ENCODE results near the gene CARD8.
A peak's percentile ranks its signal among the peaks of the same experiment; 100 is the strongest.

Gene CARD8

DNA sequence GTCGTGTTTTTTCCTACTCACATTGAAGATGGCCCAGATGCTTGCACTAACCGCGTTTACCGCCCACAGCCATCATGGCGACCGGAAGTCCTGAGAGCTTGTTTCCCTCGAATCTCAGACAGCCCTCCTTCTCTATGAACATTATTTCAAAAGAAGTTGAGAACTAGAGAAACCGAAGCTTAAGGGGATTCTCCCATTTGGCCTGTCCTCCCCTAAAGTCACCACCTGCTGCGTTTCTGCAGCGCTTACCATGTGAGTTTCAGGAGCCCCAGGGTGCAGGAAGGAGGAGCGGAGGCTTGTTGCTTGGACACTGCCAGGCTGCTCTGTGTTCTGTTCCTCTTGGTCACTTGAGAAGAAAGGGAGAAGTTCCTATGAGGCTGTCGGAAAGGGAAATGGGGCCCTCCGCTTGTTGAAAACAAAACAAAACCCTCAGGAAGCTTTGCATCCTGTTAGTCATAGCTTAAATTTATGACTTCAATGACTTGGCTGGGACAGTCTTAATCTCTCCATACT lies 6.2 kb downstream of the CARD8 start:
- Histone ChIP-seq H3K23ac (ENCODE audit: low read length) (no peak overlapping the region), H2BK5ac (ENCODE audit: low read depth, low read length, poor library complexity) (no peak overlapping the region), H3K9ac (ENCODE audit: low read length) (no peak overlapping the region), H3K4me2 (ENCODE audit: low read length) (no peak overlapping the region), H3K4me3 (ENCODE audit: low read depth, low read length) (no peak overlapping the region), H2BK12ac (ENCODE audit: low read length) (no peak overlapping the region), H3K4ac (ENCODE audit: low read depth, low read length) (no peak overlapping the region), H3K79me1 (ENCODE audit: low read length) (no peaks in the 10 kb centered on the region), H3K4me1 (ENCODE audit: control insufficient read depth in 1 of 2, insufficient read depth in 2 of 2, low read length in 2 of 2) (peaks cover 4 to 6% of the 10 kb centered on the region in 2 experiments), H3K14ac (ENCODE audit: low read length) (no peak overlapping the region), H4K12ac (ENCODE audit: low read depth, low read length) (no peak overlapping the region), H3K18ac (ENCODE audit: low read length) (no peak overlapping the region), H4K8ac (ENCODE audit: low read depth, low read length) (no peak overlapping the region), H2AK5ac (ENCODE audit: low read length) (no peak overlapping the region), H3K27ac (ENCODE audit: low read depth, low read length) (no peak overlapping the region), H2AFZ (ENCODE audit: insufficient read depth, low read length, poor library complexity) (no peak overlapping the region), H3K27me3 (ENCODE audit: insufficient read depth, low read length) (no peaks in the 10 kb centered on the region), H4K91ac (ENCODE audit: low read depth, low read length) (no peak overlapping the region), H3K79me2 (ENCODE audit: control insufficient read depth, insufficient read depth, low read length, poor library complexity) (no peaks in the 10 kb centered on the region), H2BK120ac (ENCODE audit: insufficient read depth, low read length, poor library complexity) (no peak overlapping the region), H3K36me3 (ENCODE audit: control insufficient read depth in 1 of 2, insufficient read depth in 2 of 2, low read length in 2 of 2) (peaks cover 5 to 10% of the 10 kb centered on the region in 2 experiments), H3K9me3 (ENCODE audit: insufficient read depth, low read depth, low read length) (no peaks in the 10 kb centered on the region)
- DNase-seq, result peak in 1 of 2 donors; percentile 32
- no CpG with 5 or more reads among the region's 13 CpGs for WGBS (ENCODE audit: extremely low coverage, insufficient coverage, insufficient read length)

DNA sequence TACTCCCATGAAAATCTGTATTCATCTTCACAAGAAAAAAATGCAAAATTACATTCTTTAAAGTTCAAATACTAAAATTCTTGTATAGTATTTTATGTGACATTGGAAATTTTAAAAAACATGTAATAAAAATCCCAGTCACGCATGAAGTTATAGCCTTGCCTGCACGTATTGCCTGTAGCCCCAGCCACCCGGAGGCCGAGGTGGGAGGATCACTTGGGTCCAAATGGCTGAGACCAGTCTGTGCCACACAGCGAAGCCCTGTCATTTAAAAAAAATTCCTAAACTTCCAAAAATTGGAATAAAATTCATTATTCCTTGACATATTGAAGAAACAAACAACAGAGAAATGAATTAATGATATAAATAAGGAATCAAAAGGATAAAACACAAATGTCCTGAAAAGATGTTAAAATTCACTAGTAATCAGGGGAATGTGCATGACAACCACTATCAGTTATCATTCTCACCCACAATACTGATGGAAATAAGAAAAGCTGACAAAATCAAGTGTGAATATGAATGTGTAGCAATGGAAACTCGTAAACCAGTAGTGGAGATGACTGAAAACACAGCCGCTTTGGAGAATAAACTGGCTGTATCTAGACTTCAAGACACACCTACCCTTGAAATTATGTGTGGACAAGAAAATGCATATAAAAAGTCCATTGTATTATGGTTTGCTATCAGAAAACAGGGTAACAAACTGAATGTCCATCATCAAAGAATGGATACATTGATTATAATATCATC lies 7.5 kb downstream of the CARD8 start:
- Histone ChIP-seq H2AFZ (ENCODE audit: insufficient read depth, low read length, poor library complexity) (no peak overlapping the region), H3K14ac (ENCODE audit: low read length) (no peak overlapping the region), H3K4me1 (ENCODE audit: control insufficient read depth in 1 of 2, insufficient read depth in 2 of 2, low read length in 2 of 2) (peaks cover 4 to 6% of the 10 kb centered on the region in 2 experiments), H2BK12ac (ENCODE audit: low read length) (no peak overlapping the region), H3K27ac (ENCODE audit: low read depth, low read length) (no peak overlapping the region), H3K4me3 (ENCODE audit: low read depth, low read length) (no peak overlapping the region), H4K91ac (ENCODE audit: low read depth, low read length) (no peak overlapping the region), H3K4me2 (ENCODE audit: low read length) (no peak overlapping the region), H3K9ac (ENCODE audit: low read length) (no peak overlapping the region), H4K12ac (ENCODE audit: low read depth, low read length) (no peak overlapping the region), H3K79me2 (ENCODE audit: control insufficient read depth, insufficient read depth, low read length, poor library complexity) (no peaks in the 10 kb centered on the region), H3K4ac (ENCODE audit: low read depth, low read length) (no peak overlapping the region), H2AK5ac (ENCODE audit: low read length) (no peak overlapping the region), H3K79me1 (ENCODE audit: low read length) (no peaks in the 10 kb centered on the region), H3K23ac (ENCODE audit: low read length) (no peak overlapping the region), H3K36me3 (ENCODE audit: control insufficient read depth in 1 of 2, insufficient read depth in 2 of 2, low read length in 2 of 2) (peaks cover 5 to 10% of the 10 kb centered on the region in 2 experiments), H3K27me3 (ENCODE audit: insufficient read depth, low read length) (no peaks in the 10 kb centered on the region), H4K8ac (ENCODE audit: low read depth, low read length) (no peak overlapping the region), H2BK120ac (ENCODE audit: insufficient read depth, low read length, poor library complexity) (no peak overlapping the region), H3K18ac (ENCODE audit: low read length) (no peak overlapping the region), H2BK5ac (ENCODE audit: low read depth, low read length, poor library complexity) (no peak overlapping the region), H3K9me3 (ENCODE audit: insufficient read depth, low read depth, low read length) (no peaks in the 10 kb centered on the region)
- no CpG with 5 or more reads among the region's 7 CpGs for WGBS (ENCODE audit: extremely low coverage, insufficient coverage, insufficient read length)
- DNase-seq, result no peak

DNA sequence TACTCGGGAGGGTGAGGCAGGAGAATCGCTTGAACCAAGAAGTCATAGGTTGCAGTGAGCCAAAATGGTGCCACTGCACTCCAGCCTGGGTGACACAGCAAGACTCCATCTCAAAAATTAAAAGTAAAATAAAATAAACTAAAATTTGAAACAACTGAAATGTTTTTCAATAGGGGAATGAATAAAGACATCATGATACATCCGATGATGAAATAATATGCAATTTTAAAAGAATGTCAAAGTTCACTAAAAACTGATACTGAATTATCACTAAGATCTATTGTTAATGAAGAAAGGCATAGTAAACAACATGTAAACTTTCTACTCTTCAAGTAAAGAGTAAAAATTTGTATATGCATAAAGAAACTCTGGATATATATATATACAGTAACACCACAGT lies 8.5 kb downstream of the CARD8 start:
- H4K12ac ChIP-seq (ENCODE audit: low read depth, low read length), result no peak overlapping the region
- no peak overlapping the region for H3K9ac ChIP-seq (ENCODE audit: low read length)
- H3K27me3 ChIP-seq (ENCODE audit: insufficient read depth, low read length), result no peaks in the 10 kb centered on the region
- H3K79me1 ChIP-seq (ENCODE audit: low read length), result no peaks in the 10 kb centered on the region
- H2AK5ac ChIP-seq (ENCODE audit: low read length), result no peak overlapping the region
- no peak overlapping the region for H4K91ac ChIP-seq (ENCODE audit: low read depth, low read length)
- H4K8ac ChIP-seq (ENCODE audit: low read depth, low read length), result no peak overlapping the region
- H3K4ac ChIP-seq (ENCODE audit: low read depth, low read length), result no peak overlapping the region
- H3K14ac ChIP-seq (ENCODE audit: low read length), result no peak overlapping the region
- H3K4me2 ChIP-seq (ENCODE audit: low read length), result no peak overlapping the region
- no peak overlapping the region for H3K27ac ChIP-seq (ENCODE audit: low read depth, low read length)
- no peak overlapping the region for H2BK120ac ChIP-seq (ENCODE audit: insufficient read depth, low read length, poor library complexity)
- H3K4me1 ChIP-seq (ENCODE audit: control insufficient read depth in 1 of 2, insufficient read depth in 2 of 2, low read length in 2 of 2), result peaks cover 4 to 6% of the 10 kb centered on the region in 2 experiments
- no peak overlapping the region for H3K23ac ChIP-seq (ENCODE audit: low read length)
- H2BK5ac ChIP-seq (ENCODE audit: low read depth, low read length, poor library complexity), result no peak overlapping the region
- H3K18ac ChIP-seq (ENCODE audit: low read length), result no peak overlapping the region
- peaks cover 5 to 10% of the 10 kb centered on the region in 2 experiments for H3K36me3 ChIP-seq (ENCODE audit: control insufficient read depth in 1 of 2, insufficient read depth in 2 of 2, low read length in 2 of 2)
- no CpG with 5 or more reads among the region's 3 CpGs for WGBS (ENCODE audit: extremely low coverage, insufficient coverage, insufficient read length)
- H2AFZ ChIP-seq (ENCODE audit: insufficient read depth, low read length, poor library complexity), result no peak overlapping the region
- DNase-seq, result no peak
- H2BK12ac ChIP-seq (ENCODE audit: low read length), result no peak overlapping the region
- H3K9me3 ChIP-seq (ENCODE audit: insufficient read depth, low read depth, low read length), result no peaks in the 10 kb centered on the region
- H3K4me3 ChIP-seq (ENCODE audit: low read depth, low read length), result no peak overlapping the region
- H3K79me2 ChIP-seq (ENCODE audit: control insufficient read depth, insufficient read depth, low read length, poor library complexity), result no peaks in the 10 kb centered on the region

DNA sequence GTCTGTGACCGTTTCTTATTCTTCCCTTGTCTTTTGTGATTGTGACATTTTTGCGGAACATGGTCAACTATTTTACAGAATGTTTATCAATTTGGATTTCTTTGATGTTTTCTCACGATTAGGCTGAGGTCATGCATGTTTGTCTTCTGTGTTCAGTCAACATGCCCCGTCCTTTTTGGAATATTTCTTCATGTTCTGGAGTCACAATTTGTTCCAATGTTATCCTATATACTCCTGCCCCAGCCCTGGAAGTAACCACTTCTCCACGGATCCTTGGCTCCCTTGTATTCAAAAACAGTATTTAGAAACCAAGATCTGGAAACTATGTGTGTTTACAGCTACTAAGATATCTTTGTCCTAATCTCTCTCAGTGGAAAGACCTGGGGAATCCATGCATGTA lies 9.6 kb downstream of the CARD8 start:
- H3K79me1 ChIP-seq (ENCODE audit: low read length), result no peaks in the 10 kb centered on the region
- DNase-seq, result no peak

More for the DNA sequence above, 9.6 kb downstream of the CARD8 start:
- H2BK5ac ChIP-seq (ENCODE audit: low read depth, low read length, poor library complexity), result no peak overlapping the region
- H3K14ac ChIP-seq (ENCODE audit: low read length), result no peak overlapping the region
- no peak overlapping the region for H2AFZ ChIP-seq (ENCODE audit: insufficient read depth, low read length, poor library complexity)
- H3K27ac ChIP-seq (ENCODE audit: low read depth, low read length), result no peak overlapping the region
- H3K4me3 ChIP-seq (ENCODE audit: low read depth, low read length), result no peak overlapping the region
- H3K36me3 ChIP-seq (ENCODE audit: control insufficient read depth in 1 of 2, insufficient read depth in 2 of 2, low read length in 2 of 2), result peaks cover 8 to 11% of the 10 kb centered on the region in 2 experiments
- H2AK5ac ChIP-seq (ENCODE audit: low read length), result no peak overlapping the region
- no peak overlapping the region for H2BK12ac ChIP-seq (ENCODE audit: low read length)
- H3K4me1 ChIP-seq (ENCODE audit: control insufficient read depth in 1 of 2, insufficient read depth in 2 of 2, low read length in 2 of 2), result peaks cover 4 to 8% of the 10 kb centered on the region in 2 experiments
- H3K79me2 ChIP-seq (ENCODE audit: control insufficient read depth, insufficient read depth, low read length, poor library complexity), result no peaks in the 10 kb centered on the region
- no peak overlapping the region for H4K12ac ChIP-seq (ENCODE audit: low read depth, low read length)
- H3K23ac ChIP-seq (ENCODE audit: low read length), result no peak overlapping the region
- H4K91ac ChIP-seq (ENCODE audit: low read depth, low read length), result no peak overlapping the region
- no peak overlapping the region for H3K9ac ChIP-seq (ENCODE audit: low read length)
- no peak overlapping the region for H3K4ac ChIP-seq (ENCODE audit: low read depth, low read length)
- H3K27me3 ChIP-seq (ENCODE audit: insufficient read depth, low read length), result no peaks in the 10 kb centered on the region
- H4K8ac ChIP-seq (ENCODE audit: low read depth, low read length), result no peak overlapping the region
- no peaks in the 10 kb centered on the region for H3K9me3 ChIP-seq (ENCODE audit: insufficient read depth, low read depth, low read length)
- H2BK120ac ChIP-seq (ENCODE audit: insufficient read depth, low read length, poor library complexity), result no peak overlapping the region
- no peak overlapping the region for H3K4me2 ChIP-seq (ENCODE audit: low read length)
- no peak overlapping the region for H3K18ac ChIP-seq (ENCODE audit: low read length)
- WGBS (ENCODE audit: extremely low coverage, insufficient coverage, insufficient read length), result no CpG with 5 or more reads among the region's 5 CpGs
